ENCODE measurements around the gene MAP7D3.
"Not testable (repeated sequence)": the region's sequence is repeated elsewhere in the genome, so short reads cannot be mapped to it uniquely, and the experiment has no call there.

Gene MAP7D3

DNA sequence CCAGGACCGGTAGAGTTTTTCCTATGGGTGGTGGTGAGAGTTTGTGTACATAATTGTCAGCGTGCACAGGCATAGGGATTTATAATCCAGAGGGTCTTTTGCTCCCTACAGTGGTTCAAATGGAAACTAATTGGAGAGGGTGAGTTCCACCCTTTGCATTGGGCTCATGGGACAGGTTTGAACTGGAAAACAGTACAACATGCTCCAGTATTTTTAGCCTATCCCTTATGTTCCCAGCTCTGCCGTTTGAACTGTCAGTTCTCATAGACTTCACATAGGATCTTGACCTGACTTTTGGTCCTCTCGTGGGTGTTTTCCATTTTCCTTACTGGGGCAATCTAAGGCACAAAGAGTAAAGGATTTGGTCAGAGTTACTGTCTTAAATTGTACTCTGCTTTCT lies 72.1 kb downstream of the MAP7D3 start:
- no peak for DNase-seq

DNA sequence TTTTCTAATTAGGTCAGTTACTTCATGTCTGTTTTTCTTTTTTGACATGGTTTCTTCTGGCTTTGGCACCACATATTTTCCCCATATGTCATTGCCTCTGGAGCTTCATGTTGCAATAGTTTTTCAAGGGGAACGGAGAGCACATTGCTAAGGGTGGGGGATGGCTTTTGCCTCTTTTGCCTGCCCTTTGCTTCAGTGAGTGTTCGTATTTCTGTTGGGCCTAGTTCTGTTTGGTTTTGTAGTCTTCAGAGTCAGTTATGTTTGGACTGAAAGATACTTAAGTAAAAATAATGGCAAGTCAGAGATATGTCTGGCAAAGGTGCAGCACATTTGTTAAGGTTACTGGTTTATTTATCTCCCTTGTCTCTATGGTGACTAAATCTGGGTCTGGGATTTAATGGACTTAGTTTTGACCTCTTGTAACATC lies 74.8 kb downstream of the MAP7D3 start:
- DNase-seq, result no peak

- no peak for DNase-seq
Measured at GRCh38 chrX:136171420-136171819, 79.8 kb downstream of the MAP7D3 start.

GRCh38 chrX:136170139-136170800 lies 80.9 kb downstream of the MAP7D3 start:
- no peak for DNase-seq

DNA sequence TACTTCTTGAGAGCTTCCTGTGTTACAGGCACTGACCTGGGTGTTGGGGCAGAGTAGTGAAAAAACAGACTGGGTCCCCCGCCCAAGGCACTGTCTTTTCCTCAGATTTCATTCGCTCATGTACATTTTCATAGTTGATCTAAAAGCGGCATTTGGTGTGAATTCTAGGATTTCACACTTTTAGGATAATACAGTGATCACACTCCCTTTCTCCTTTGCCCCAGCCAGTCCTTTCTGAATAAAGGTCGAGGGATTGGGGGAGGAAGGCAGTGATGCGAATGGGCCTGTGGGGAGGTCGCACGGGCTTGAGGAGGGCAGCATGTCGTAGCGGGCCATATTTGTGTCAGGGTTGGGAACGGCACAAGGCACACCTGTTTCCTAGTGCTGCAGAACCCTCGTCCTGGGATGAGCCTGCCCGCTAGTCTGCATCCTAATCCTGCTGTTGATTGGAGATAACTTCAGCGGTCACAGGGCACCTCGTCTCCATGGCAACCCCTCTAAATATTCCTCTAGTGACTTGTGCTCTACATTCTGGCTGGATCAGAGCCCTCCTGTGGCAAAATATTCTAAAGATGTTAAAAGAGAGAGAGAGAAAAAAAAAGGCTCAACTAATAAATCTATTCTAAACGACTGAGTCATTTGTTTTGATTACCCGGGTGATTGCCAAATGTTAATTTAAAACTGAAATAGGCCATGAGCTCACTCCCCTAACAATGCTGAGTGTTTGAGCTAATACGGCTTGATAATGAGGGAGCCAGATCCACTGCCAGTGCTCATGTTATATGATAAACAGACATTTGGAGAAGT lies 82.1 kb downstream of the MAP7D3 start:
- DNase-seq, result peak; percentile 17

DNA sequence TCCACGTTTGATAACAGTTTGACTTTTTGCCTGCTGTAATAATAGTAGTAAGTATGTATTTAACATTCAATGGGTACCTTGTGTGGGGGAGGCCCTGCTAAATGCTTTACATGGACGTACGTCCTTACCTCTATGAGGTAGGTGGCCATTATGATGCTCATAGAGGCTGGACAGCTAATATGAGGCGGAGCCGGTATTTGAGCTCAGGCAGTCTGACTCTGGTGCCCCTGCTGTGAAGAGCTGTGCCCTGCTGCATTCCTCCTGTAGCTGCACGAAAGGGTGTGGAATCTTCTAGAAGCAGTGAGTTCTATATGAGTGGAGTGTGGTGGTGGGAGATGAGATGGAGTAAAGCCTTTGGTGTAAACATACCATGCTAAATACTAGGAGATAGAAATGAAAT lies 83.2 kb downstream of the MAP7D3 start:
- not testable (repeated sequence) for DNase-seq

GRCh38 chrX:136166221-136166855 lies 84.9 kb downstream of the MAP7D3 start:
- DNase-seq, result no peak

DNA sequence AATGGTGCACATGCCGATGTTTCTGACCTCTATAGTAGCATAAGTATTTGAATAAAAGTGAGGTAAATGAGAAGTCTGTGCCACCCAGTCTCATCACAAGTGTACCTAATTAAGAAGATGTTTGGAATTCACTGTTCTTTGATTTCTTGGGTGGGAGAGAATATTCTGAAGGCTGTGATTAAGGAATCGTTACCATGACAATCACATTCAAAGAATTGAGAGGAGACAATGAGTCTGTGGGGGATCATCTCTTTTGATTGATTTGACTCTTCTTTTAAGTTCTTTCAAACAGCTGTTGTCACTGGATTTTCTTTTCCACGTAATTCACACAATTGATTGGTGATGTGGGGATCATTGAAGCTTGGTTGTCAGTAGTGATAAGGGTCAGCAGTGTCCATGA lies 85.8 kb downstream of the MAP7D3 start:
- no peak for DNase-seq

GRCh38 chrX:136163689-136164088 lies 87.5 kb downstream of the MAP7D3 start:
- DNase-seq, result no peak

Data from NCI-H1694 (cell line).